GM18498 (cell line): ENCODE results near the gene CHAF1A.
A peak's percentile ranks its signal among the peaks of the same experiment; 100 is the strongest.

Source experiments
- ATAC-seq: cut with Tn5 transposase; IDR thresholded peaks from one replicate; pipeline ENCODE4 v1.9.1; 2021; ENCODE audit warnings: mild to moderate bottlenecking, moderate library complexity; ENCODE audit not compliant: unreplicated experiment

The CHAF1A gene

GRCh38 chr19:4402171-4403004, at the start of gene CHAF1A:
Gene CHAF1A (plus strand): TSS chr19:4402640. CDS start chr19:4402763, 123 bp downstream.
- peak; percentile 76 for ATAC-seq

- no peak for ATAC-seq
These were observed 49.7 kb upstream of the CHAF1A start for GRCh38 chr19:4352701-4353121.

DNA sequence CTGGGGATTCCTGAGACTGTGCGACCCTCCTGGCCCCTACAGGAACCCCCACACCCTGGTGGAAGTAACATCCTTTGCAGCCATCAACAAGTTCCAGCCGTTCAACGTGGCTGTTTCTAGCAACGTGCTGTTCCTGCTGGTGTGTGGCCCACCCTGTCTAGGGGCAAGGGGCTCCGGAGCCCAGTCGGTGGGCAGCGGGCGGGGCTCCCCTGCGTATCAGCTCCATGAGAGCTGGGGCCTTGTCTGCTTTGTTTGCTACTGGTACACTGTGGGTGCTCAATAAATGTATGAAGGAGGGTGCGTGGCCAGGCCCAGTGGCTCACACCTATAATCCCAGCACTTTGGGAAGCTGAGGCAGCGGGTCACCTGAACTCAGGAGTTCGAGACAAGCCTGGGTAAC, 48.2 kb upstream of the CHAF1A start:
- ATAC-seq: no peak

DNA sequence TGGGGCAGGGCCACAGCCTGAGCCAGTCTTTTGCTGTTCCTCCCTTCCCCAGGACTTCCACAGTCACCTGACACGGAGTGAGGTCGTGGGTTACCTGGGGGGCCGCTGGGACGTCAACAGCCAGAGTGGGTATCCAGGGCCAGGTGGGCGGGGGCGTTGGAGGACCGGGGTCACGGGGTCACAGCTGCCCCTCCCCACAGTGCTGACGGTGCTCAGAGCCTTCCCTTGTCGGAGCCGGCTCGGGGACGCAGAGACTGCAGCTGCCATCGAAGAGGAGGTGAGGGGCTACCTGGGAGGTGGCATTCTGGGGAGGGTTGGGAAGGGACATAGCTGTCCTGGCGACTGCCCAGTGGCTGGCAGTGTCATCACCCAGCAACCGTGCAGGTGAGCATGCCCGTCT, 47.5 kb upstream of the CHAF1A start:
- no peak for ATAC-seq

GRCh38 chr19:4357095-4357797, 45.2 kb upstream of the CHAF1A start:
- no peak for ATAC-seq

DNA sequence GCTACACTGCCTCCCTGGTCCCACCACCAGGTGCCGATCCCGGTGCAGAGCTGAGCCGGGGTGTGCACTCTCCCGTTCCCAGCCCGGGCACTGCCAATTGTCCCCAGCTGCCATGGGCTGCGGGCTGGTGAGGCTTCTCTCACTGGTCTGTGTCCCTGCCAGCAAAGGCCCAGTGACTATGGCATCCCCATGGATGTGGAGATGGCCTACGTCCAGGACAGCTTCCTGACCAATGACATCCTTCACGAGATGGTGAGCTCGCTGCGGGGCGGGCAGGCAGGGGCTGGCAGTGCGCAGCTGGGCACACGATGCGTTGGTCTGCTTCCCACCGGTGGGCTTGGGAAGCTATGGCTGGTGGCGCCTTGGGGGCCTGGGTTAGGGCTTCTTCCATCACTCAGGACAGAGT, 44.5 kb upstream of the CHAF1A start:
- no peak for ATAC-seq

DNA sequence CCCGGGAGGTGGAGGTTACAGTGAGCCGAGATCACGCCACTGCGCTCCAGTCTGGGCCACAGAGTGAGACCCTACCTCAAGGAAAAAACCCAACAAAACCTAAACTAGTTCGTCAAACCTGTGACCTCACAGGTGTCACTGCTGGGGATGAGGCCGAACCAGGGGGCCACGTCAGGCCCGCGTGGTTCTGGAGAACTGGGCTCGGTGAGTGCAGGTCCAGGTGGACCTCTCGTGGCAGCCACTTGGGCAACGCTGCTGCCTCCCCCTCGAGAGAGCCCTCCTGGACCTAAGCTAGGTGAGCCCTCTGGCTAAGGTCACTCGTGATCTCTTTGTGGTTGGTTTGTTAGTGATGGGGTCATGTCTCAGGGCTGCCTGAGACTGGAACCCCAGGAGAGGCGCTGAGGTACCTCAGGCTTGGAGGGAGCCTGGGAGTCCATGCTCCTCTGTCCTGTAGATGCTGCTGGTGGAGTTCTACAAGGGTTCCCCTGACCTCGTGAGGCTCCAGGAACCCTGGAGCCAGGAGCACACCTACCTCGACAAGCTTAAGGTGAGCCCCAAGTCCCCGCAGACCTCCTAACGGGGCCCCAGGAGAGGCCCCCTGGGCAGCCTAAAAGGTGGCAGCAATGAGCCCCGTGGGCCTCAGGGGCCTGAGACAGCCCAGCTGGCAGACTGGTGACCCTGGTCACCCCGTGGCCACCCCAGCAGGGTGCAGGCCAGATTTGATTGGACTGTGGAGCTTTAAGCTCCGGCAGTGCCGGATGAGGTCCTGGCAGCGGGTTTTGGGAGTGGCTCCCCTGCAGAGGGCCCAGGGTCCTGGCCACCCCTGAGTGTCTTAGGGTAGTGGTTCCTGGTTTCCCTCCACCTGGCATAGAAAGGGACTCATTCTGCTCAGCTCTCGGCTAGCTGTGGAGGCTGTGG, 43.5 kb upstream of the CHAF1A start:
- ATAC-seq: no peak

GRCh38 chr19:4359627-4360000, 42.8 kb upstream of the CHAF1A start:
- no peak for ATAC-seq

GRCh38 chr19:4360081-4360569, 42.3 kb upstream of the CHAF1A start:
- ATAC-seq: no peak

DNA sequence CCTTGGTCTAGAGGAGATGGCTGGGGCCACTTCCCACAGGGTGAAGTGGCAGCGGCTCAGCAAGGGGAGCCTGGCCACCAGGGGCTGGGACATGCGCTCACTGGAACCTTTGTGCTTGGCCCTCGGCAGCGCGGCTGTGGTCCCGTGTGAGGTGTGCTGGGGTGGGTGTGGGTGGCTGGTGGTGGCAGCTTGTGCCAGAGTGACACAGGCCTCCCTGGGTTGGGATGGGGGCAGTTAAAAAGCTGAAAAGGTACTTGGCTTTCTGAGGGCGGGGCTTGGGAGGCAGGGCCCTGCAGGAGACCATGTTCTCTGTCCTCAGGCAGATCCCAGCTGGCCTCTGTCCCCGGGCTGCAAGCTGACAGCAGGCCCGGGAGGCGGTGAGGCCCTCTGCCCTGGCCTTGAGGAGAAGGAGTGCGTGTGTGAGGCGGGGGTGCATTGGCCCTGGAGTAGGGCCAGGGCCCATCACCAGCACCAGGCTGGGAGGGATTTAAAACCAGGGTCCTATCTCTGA, 41.7 kb upstream of the CHAF1A start:
- no peak for ATAC-seq

GRCh38 chr19:4361152-4362046, 41.0 kb upstream of the CHAF1A start:
- ATAC-seq: no peak

GRCh38 chr19:4362101-4362828, 40.2 kb upstream of the CHAF1A start:
- no peak for ATAC-seq

DNA sequence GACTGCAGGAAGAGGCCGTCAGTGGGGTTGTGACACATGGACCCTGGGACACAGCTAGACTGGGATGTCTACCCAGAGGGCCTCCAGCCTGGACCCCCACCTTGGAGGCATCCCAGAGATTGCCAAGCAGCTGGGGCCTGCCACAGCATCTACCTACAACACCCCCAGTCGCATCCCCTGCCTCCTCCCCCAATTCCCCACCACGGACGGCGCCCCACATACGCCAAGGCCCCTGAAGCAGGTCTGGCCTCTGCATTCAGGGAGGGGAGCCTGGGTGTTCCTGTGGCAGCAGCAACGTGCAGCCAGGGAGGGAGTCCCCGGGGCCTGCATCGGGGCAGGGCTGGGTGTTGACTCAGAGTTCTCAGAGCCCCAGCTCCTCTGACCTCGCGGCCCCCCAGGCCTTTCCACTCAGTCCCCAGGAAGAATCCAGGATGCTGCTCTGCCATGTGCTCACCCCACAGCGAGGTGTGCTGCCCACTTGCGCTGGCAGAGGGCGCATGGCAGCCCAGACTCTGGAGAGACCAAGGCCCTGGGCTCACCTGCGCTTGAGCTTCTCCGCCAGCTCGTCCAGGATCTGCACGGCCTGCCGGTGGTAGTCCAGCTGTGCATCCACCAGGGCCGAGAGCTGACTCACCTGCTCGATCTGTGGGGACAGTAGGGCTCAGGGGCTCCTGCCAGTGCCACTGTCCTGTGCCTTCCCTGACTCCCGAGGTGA, 39.5 kb upstream of the CHAF1A start:
- no peak for ATAC-seq

DNA sequence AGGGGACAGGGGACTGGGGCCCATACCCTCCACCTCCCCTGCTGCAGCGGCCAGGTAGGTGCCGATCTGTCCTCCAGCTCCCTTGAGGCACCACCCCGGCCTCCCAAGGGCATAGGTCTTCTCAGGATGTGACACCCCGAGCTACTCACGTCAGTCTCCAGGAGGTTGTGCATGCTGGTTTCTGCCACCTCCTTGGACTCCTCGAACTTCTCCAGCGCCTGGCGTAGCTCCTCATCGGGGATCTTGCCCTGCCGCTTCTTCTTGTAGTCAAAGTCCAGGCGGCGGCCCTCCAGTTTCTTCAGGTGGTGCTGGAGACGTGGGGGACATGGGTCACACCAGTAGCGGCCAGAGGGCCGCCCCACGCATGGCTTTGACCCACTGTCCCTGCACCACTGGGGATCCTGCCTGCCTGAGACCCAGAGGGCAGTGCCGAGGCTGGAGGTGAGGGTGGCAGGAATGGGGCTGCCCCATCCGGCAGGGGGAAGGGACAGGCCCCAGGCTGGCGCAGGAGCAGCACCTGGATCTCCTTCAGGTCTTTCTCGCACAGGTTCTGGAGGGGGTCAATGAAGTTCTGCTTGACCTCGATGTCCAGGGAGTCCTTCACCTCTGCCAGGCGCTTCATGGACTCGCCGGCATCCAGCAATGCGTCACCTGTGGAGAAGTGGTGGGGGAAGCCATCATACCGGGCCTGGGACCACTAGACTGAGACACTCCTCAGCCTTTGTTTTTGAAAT, 38.7 kb upstream of the CHAF1A start:
- no peak for ATAC-seq

DNA sequence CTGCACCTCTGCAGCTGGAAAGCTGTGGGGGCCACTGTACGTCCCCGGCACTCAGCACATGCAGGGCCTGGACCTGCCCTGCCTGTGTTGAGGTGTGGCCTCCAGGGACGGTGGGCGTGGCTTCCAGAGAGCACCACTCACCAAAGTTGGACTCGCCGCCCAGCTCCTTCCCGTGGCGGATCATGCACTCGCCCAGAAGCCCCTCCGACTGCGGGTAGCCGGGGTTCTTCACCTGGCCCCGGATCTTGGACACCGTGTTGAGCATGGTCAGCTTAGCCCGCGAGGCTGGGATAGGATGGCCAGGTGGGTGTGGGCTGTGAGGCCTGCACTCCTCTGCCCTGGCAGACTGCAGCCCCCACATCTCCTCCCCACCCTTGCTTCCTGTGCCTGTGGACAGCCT, 37.1 kb upstream of the CHAF1A start:
- no peak for ATAC-seq

DNA sequence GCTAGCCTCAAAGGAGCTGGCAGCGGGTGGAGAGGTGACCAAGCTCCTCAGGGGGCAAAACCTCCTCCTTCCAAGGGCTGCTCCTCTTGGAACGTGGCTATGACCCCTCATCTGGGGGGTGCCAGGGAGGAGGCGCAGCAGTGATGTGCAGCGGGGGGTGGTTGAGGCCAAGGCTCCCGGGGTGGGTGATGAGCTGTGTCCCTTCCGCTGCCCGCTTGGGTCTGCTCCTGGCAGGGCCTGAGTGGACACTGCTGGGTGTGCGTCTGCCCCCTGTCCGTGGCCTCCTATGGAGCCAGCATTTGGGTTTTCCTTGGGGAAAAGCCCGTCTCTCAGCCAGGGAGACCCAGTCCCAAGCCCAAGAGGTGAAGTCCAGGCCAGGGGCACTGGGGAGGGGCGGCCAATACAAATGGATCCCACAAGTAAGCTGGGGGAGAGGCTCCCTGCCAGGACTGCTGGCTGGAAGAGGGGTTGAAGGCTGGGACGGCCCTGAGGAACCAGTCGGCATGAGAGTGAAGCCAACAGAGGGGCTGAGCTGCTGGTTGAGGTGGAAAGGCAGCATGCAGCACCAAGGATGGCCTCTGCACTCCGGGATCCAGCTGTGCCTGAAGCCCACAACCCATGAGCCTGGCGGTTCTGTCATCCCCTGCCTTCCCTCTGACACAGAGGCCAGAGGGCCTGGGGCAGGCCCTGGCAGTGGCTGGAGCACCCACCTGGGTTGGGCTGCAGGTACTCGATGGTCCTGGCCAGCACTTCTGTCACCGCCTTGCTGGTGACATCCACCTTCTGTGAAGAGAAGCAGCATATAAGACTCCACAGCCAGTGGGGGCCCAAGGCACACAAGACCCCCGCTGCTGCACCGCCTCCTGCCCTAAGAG, 36.4 kb upstream of the CHAF1A start:
- ATAC-seq: no peak
